DOHH2 (cell line): ENCODE results near the gene RFPL2.
"Not testable (repeated sequence)": the region's sequence is repeated elsewhere in the genome, so short reads cannot be mapped to it uniquely, and the experiment has no call there.

Source experiments
- H3F3A ChIP-seq: fragments of 200-600 bp; sonication (generic), shearing (Covaris generic); 2 replicates; pipeline ENCODE4 v1.6.0; 2016; ENCODE audit warnings: antibody characterized with exemption, mild to moderate bottlenecking; ENCODE audit not compliant: control insufficient read depth, insufficient read depth
- H3K27ac ChIP-seq: fragments of 200-600 bp; sonication (generic); 2 replicates; pipeline ENCODE4 v1.5.1; 2014; ENCODE audit warnings: low read depth, mild to moderate bottlenecking, low read length, moderate library complexity
- H3K27me3 ChIP-seq: fragments of 200-600 bp; sonication (generic); 2 replicates; pipeline ENCODE4 v1.6.1; 2014; ENCODE audit warnings: mild to moderate bottlenecking, low read length, mixed read lengths; ENCODE audit not compliant: control insufficient read depth
- H3K36me3 ChIP-seq: fragments of 200-600 bp; sonication (generic); 2 replicates; pipeline ENCODE4 v1.6.1; 2014; ENCODE audit warnings: mild to moderate bottlenecking, low read length, moderate library complexity, mixed read lengths; ENCODE audit not compliant: control insufficient read depth
- H3K4me1 ChIP-seq: fragments of 200-600 bp; sonication (generic); 2 replicates; pipeline ENCODE4 v1.6.1; 2014; ENCODE audit warnings: mild to moderate bottlenecking, low read length, mixed read lengths; ENCODE audit not compliant: control insufficient read depth
- H3K4me2 ChIP-seq: fragments of 200-600 bp; sonication (generic); 2 replicates; pipeline ENCODE4 v1.6.0; 2014; ENCODE audit warnings: mild to moderate bottlenecking, low read length, moderate library complexity
- H3K4me3 ChIP-seq: fragments of 200-600 bp; sonication (generic); 2 replicates; pipeline ENCODE4 v1.5.1; 2014; ENCODE audit warnings: mild to moderate bottlenecking, low read length, mixed read lengths
- H3K79me2 ChIP-seq: fragments of 200-600 bp; sonication (generic); 2 replicates; pipeline ENCODE4 v1.6.1; 2014; ENCODE audit warnings: mild to moderate bottlenecking, low read length, mixed read lengths; ENCODE audit not compliant: control insufficient read depth
- H3K9me2 ChIP-seq: fragments of 200-600 bp; sonication (generic); replicated peaks from 2 replicates; pipeline ENCODE4 v1.6.1; 2014; ENCODE audit warnings: mild to moderate bottlenecking, low read length, mixed read lengths; ENCODE audit not compliant: control insufficient read depth
- H3K9me3 ChIP-seq: fragments of 200-600 bp; sonication (generic); 2 replicates; pipeline ENCODE4 v1.6.1; 2014; ENCODE audit warnings: antibody characterized with exemption, low read length, mixed read lengths; ENCODE audit not compliant: control insufficient read depth, insufficient read depth
- H4K20me1 ChIP-seq: fragments of 200-600 bp; sonication (generic); 2 replicates; pipeline ENCODE4 v1.6.0; 2014; ENCODE audit warnings: low read depth, mild to moderate bottlenecking, antibody characterized with exemption, low read length, moderate library complexity; ENCODE audit not compliant: control insufficient read depth, insufficient read depth
- CTCF ChIP-seq: fragments of 200-600 bp; sonication (generic); IDR thresholded peaks from one replicate; pipeline ENCODE4 v1.5.1; 2014; ENCODE audit warnings: antibody characterized with exemption, mild to moderate bottlenecking, low read depth, low read length; ENCODE audit not compliant: poor library complexity, severe bottlenecking
- EZH2phosphoT487 ChIP-seq: fragments of 200-600 bp; sonication (generic); IDR thresholded peaks from 2 replicates; pipeline ENCODE4 v1.6.1; 2017; ENCODE audit warnings: borderline replicate concordance, mild to moderate bottlenecking, antibody characterized with exemption, low read length, moderate library complexity, mixed read lengths

RFPL2 gene

DNA sequence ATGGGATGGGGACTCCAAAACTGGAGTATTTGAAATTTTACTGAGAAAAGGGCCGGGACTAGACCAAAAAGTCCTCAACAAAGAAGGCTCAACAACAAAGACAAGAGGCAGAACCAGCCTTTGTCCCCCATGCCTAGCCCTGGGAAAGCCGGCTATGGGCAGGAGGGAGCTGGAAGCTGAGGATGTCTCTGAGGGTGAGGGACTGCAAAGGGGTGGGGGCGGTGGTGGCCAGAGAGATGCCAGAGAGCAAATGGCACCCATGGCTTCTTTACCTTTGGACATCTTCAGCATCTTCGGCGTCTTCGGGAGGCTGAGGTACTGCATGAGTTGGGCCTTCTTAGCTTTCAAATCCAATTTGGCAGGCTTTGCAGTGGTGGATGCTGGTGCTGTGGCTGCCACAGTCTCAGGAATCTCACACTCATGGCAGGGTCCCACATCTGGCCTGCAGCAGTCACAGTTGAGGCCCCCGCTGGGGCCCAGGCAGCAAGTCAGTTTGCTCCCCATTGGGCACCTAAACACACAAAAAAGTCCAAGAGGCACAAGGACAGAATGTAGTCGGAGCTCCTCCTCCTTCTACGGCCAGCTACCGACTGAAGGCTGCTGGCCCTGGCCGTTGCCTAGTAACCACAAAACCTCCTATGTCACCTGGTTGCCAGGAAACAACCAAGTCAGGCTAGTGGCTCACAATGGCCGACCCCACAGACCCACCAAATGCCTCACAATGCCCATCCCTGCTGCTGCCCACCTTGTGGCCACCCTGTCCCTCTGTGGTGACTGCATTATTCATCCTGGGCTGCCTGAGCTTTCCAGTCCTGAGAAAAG, 46.0 kb downstream of the RFPL2 start, which contains the start of gene C22orf42:
TSS of gene C22orf42 (minus strand) at position 592 of the 822 bp plus-strand sequence. CDS start at position 504, 88 bp downstream.
- Histone ChIP-seq H3K4me2 (no peak within 1 kb of the TSS), H4K20me1 (no peaks in the 10 kb centered on the region), H3K27ac (no peak within 1 kb of the TSS), H3K36me3 (no peaks in the 10 kb centered on the region), H3K9me3 (no peaks in the 10 kb centered on the region), H3K4me3 (no peak within 1 kb of the TSS), H3K27me3 (peaks cover 6% of the 10 kb centered on the region), H3F3A (no peaks in the 10 kb centered on the region), H3K9me2 (no peaks in the 10 kb centered on the region), H3K79me2 (no peaks in the 10 kb centered on the region), H3K4me1 (no peaks in the 10 kb centered on the region)
- no peak for TF ChIP-seq EZH2phosphoT487
- no peak for TF ChIP-seq CTCF

DNA sequence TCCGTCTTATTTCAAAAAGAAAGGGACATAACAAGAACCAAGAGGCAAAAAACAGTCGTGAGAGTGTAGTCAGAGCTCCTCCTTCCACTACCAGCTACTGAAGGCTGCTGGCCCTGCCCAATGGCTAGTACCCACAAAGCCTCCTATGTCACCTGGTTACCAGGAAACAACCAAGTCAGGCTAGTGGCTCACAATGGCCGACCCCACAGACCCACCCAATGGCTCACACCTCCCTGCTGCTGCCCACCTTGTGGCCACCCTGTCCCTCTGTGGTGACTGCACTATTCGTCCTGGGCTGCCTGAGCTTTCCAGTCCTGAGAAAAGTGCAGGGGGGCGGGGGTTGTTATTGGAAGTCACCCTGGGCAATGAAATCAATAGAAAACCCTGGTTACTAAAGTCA, 47.2 kb downstream of the RFPL2 start:
- H3K4me3 ChIP-seq, H3K9me3 ChIP-seq, H3F3A ChIP-seq, H3K4me1 ChIP-seq, H3K27ac ChIP-seq, H3K79me2 ChIP-seq, H3K9me2 ChIP-seq, H3K27me3 ChIP-seq, H3K4me2 ChIP-seq, H3K36me3 ChIP-seq, H4K20me1 ChIP-seq: not testable (repeated sequence)

GRCh38 chr22:32154727-32155126, 50.1 kb downstream of the RFPL2 start:
- not testable (repeated sequence) for H3F3A ChIP-seq, H3K27ac ChIP-seq, H3K79me2 ChIP-seq, H3K27me3 ChIP-seq, H3K36me3 ChIP-seq, H3K9me3 ChIP-seq, H3K4me2 ChIP-seq, H3K9me2 ChIP-seq, H3K4me1 ChIP-seq, H3K4me3 ChIP-seq, H4K20me1 ChIP-seq

DNA sequence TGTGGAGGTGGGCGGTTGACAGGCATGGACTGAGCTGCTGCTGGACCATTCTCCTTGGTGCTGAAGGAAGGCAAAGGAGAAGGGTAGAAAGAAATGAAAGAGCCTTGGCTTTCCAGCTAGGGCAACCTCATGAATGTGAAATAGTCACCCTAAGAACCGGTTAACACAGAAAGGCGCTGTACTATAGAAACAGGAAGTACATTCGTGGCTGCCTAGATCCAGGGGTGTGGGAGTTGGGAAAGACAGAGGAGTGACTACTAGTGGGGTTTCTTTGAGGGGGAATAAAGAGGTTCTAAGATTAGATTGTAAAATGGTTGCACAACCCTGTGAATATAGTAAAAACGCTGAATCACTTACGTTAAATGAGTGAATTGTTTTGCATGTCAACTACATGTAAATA, 53.2 kb downstream of the RFPL2 start:
- not testable (repeated sequence) for H3K27me3 ChIP-seq, H3K27ac ChIP-seq, H3F3A ChIP-seq, H3K4me2 ChIP-seq, H4K20me1 ChIP-seq, H3K9me3 ChIP-seq, H3K9me2 ChIP-seq, H3K36me3 ChIP-seq, H3K4me1 ChIP-seq, H3K4me3 ChIP-seq, H3K79me2 ChIP-seq

DNA sequence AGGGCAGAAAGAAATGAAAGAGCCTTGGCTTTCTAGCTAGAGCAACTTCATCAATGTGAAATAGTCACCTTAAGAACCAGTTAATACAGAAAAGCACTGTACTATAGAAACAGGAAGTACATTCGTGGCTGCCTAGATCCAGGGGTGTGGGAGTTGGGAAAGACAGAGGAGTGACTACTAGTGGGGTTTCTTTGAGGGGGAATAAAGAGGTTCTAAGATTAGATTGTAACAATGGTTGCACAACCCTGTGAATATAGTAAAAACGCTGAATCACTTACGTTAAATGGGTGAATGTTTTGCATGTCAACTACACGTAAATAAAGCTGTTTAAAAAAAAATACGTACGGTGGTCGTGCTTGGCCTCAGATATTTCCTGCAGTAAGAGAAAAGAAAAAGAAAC, 54.2 kb downstream of the RFPL2 start:
- H3K4me1 ChIP-seq, H3K4me2 ChIP-seq, H3K27ac ChIP-seq, H3K27me3 ChIP-seq, H4K20me1 ChIP-seq, H3F3A ChIP-seq, H3K79me2 ChIP-seq, H3K4me3 ChIP-seq, H3K9me3 ChIP-seq, H3K9me2 ChIP-seq, H3K36me3 ChIP-seq: not testable (repeated sequence)

GRCh38 chr22:32148372-32148771, 56.5 kb downstream of the RFPL2 start:
- not testable (repeated sequence) for H3K9me2 ChIP-seq, H3K27ac ChIP-seq, H4K20me1 ChIP-seq, H3F3A ChIP-seq, H3K4me2 ChIP-seq, H3K4me3 ChIP-seq, H3K9me3 ChIP-seq, H3K36me3 ChIP-seq, H3K79me2 ChIP-seq, H3K27me3 ChIP-seq
- H3K4me1 ChIP-seq = peaks cover 15% of the 10 kb centered on the region

- H3K4me3 ChIP-seq, H3K79me2 ChIP-seq, H3K4me2 ChIP-seq, H3K27ac ChIP-seq, H3F3A ChIP-seq, H3K9me2 ChIP-seq, H3K9me3 ChIP-seq, H3K27me3 ChIP-seq, H4K20me1 ChIP-seq, H3K36me3 ChIP-seq: not testable (repeated sequence)
- peaks cover 15% of the 10 kb centered on the region for H3K4me1 ChIP-seq
Observed at GRCh38 chr22:32147128-32147527, 57.7 kb downstream of the RFPL2 start.
